MM.1S (cell line): ENCODE data around the gene SHF.

Experiments
- DNase-seq: peaks from one replicate; pipeline ENCODE4 v3.0.0-alpha.2; 2015
- H2AFZ ChIP-seq: fragments of 300-600 bp; sonication (generic); 2 replicates; pipeline ENCODE4 v1.6.0; 2016; ENCODE audit warnings: antibody characterized with exemption, low read length
- H3F3A ChIP-seq: fragments of 300-600 bp; sonication (generic); 2 replicates; pipeline ENCODE4 v1.6.1; 2016; ENCODE audit warnings: mild to moderate bottlenecking, antibody characterized with exemption, low read length, moderate library complexity, mixed read lengths; ENCODE audit not compliant: insufficient read depth
- H3K27ac ChIP-seq: fragments of 300-600 bp; sonication (generic); 2 replicates; pipeline ENCODE4 v1.5.1; 2016; ENCODE audit warnings: mild to moderate bottlenecking, low read length
- H3K27me3 ChIP-seq: fragments of 300-600 bp; sonication (generic); replicated peaks from 2 replicates; pipeline ENCODE4 v1.6.0; 2016; ENCODE audit warnings: low read length; ENCODE audit not compliant: insufficient read depth
- H3K36me3 ChIP-seq: fragments of 300-600 bp; sonication (generic); replicated peaks from 2 replicates; pipeline ENCODE4 v1.6.1; 2016; ENCODE audit warnings: mild to moderate bottlenecking, low read length, mixed read lengths; ENCODE audit not compliant: insufficient read depth
- H3K4me1 ChIP-seq: fragments of 300-600 bp; sonication (generic); 2 replicates; pipeline ENCODE4 v1.6.1; 2016; ENCODE audit warnings: low read length, mixed read lengths
- H3K4me2 ChIP-seq: fragments of 300-600 bp; sonication (generic); 2 replicates; pipeline ENCODE4 v1.6.0; 2016; ENCODE audit warnings: low read depth, low read length
- H3K4me3 ChIP-seq: fragments of 300-600 bp; sonication (generic); 2 replicates; pipeline ENCODE4 v1.5.1; 2016; ENCODE audit warnings: low read length, mixed read lengths
- H3K79me2 ChIP-seq: fragments of 300-600 bp; sonication (generic); 2 replicates; pipeline ENCODE4 v1.6.1; 2016; ENCODE audit warnings: mixed run types, low read length, mixed read lengths
- H3K9ac ChIP-seq: fragments of 300-600 bp; sonication (generic); 2 replicates; pipeline ENCODE4 v1.6.1; 2016; ENCODE audit warnings: low read length, mixed read lengths
- H3K9me2 ChIP-seq: fragments of 300-600 bp; sonication (generic); replicated peaks from 2 replicates; pipeline ENCODE4 v1.6.1; 2016; ENCODE audit warnings: mild to moderate bottlenecking, low read length, mixed read lengths; ENCODE audit not compliant: insufficient read depth
- H3K9me3 ChIP-seq: fragments of 300-600 bp; sonication (generic); replicated peaks from 2 replicates; pipeline ENCODE4 v1.6.1; 2016; ENCODE audit warnings: mild to moderate bottlenecking, low read length, mixed read lengths; ENCODE audit not compliant: insufficient read depth
- H4K20me1 ChIP-seq: fragments of 300-600 bp; sonication (generic); 2 replicates; pipeline ENCODE4 v1.6.1; 2016; ENCODE audit warnings: mild to moderate bottlenecking, low read length, moderate library complexity, mixed read lengths; ENCODE audit not compliant: insufficient read depth
- EZH2 ChIP-seq: fragments of 300-600 bp; sonication (generic); optimal IDR thresholded peaks from 2 replicates; pipeline ENCODE3; 2017; ENCODE audit warnings: low read depth, mild to moderate bottlenecking, antibody characterized with exemption, low read length, mixed read lengths
- EZH2phosphoT487 ChIP-seq: fragments of 300-600 bp; sonication (generic); IDR thresholded peaks from 2 replicates; pipeline ENCODE4 v1.6.1; 2018; ENCODE audit warnings: antibody characterized with exemption, low read length
- TF ChIP-seq, protein P1 (sequence below): fragments of 300-600 bp; sonication (generic); IDR thresholded peaks from 2 replicates; pipeline ENCODE4 v1.5.1; 2016; ENCODE audit warnings: antibody characterized with exemption, low read length, mixed read lengths

The SHF gene

DNA sequence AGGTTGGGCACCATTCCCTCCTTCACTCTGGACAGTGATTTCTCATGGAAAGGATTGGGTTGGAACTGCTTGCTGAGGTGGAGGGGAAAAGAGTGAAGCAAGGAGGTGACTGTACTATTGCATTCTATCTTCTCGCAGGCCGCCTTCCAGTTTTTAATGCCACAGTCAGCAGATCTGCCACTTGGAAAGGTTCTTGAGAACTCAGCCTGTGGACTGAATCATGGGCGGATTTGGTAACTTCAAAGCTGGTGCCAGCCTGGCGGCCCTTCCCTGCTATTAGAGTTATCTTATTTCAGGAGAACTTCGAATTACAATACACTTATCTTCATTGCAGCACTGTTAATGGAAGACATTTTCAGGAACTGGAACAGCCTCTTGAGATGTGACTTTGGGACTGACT lies 41.2 kb upstream of the SHF start:
- Histone ChIP-seq H3K9me2 (no peaks in the 10 kb centered on the region), H2AFZ (no peak overlapping the region), H3K27ac (no peak overlapping the region), H3K9ac (no peak overlapping the region), H3K9me3 (no peaks in the 10 kb centered on the region), H3F3A (no peaks in the 10 kb centered on the region), H3K79me2 (no peaks in the 10 kb centered on the region), H3K27me3 (no peaks in the 10 kb centered on the region), H3K4me3 (no peak overlapping the region), H3K4me2 (no peak overlapping the region), H3K4me1 (no peaks in the 10 kb centered on the region), H3K36me3 (no peaks in the 10 kb centered on the region), H4K20me1 (no peaks in the 10 kb centered on the region)
- no peak for DNase-seq
- no peak for TF ChIP-seq EZH2phosphoT487
- no peak for TF ChIP-seq EZH2

GRCh38 chr15:45225506-45226273 lies 37.9 kb upstream of the SHF start:
- Histone ChIP-seq H3K9me2 (no peaks in the 10 kb centered on the region), H3K4me3 (no peak overlapping the region), H3K36me3 (no peaks in the 10 kb centered on the region), H3K9me3 (no peaks in the 10 kb centered on the region), H3K27me3 (no peaks in the 10 kb centered on the region), H3K4me1 (no peaks in the 10 kb centered on the region), H3K9ac (no peak overlapping the region), H3K79me2 (no peaks in the 10 kb centered on the region), H3K27ac (no peak overlapping the region), H3K4me2 (no peak overlapping the region), H3F3A (no peaks in the 10 kb centered on the region), H4K20me1 (no peaks in the 10 kb centered on the region), H2AFZ (no peak overlapping the region)
- DNase-seq = no peak
- TF ChIP-seq EZH2 (no peak), EZH2phosphoT487 (no peak)
- TF ChIP-seq, protein P1, sequence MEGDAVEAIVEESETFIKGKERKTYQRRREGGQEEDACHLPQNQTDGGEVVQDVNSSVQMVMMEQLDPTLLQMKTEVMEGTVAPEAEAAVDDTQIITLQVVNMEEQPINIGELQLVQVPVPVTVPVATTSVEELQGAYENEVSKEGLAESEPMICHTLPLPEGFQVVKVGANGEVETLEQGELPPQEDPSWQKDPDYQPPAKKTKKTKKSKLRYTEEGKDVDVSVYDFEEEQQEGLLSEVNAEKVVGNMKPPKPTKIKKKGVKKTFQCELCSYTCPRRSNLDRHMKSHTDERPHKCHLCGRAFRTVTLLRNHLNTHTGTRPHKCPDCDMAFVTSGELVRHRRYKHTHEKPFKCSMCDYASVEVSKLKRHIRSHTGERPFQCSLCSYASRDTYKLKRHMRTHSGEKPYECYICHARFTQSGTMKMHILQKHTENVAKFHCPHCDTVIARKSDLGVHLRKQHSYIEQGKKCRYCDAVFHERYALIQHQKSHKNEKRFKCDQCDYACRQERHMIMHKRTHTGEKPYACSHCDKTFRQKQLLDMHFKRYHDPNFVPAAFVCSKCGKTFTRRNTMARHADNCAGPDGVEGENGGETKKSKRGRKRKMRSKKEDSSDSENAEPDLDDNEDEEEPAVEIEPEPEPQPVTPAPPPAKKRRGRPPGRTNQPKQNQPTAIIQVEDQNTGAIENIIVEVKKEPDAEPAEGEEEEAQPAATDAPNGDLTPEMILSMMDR = no peak

GRCh38 chr15:45224621-45225217 lies 37.0 kb upstream of the SHF start:
- H4K20me1 ChIP-seq = no peaks in the 10 kb centered on the region
- no peaks in the 10 kb centered on the region for H3K36me3 ChIP-seq
- no peaks in the 10 kb centered on the region for H3K9me3 ChIP-seq
- no peak overlapping the region for H3K4me2 ChIP-seq
- no peak overlapping the region for H2AFZ ChIP-seq
- H3K27ac ChIP-seq = no peak overlapping the region
- no peak for TF ChIP-seq EZH2
- TF ChIP-seq, protein P1 = no peak
- no peak for TF ChIP-seq EZH2phosphoT487
- no peaks in the 10 kb centered on the region for H3F3A ChIP-seq
- no peak overlapping the region for H3K4me3 ChIP-seq
- H3K79me2 ChIP-seq = no peaks in the 10 kb centered on the region
- no peak for DNase-seq
- no peaks in the 10 kb centered on the region for H3K27me3 ChIP-seq
- no peaks in the 10 kb centered on the region for H3K4me1 ChIP-seq
- no peaks in the 10 kb centered on the region for H3K9me2 ChIP-seq
- no peak overlapping the region for H3K9ac ChIP-seq

DNA sequence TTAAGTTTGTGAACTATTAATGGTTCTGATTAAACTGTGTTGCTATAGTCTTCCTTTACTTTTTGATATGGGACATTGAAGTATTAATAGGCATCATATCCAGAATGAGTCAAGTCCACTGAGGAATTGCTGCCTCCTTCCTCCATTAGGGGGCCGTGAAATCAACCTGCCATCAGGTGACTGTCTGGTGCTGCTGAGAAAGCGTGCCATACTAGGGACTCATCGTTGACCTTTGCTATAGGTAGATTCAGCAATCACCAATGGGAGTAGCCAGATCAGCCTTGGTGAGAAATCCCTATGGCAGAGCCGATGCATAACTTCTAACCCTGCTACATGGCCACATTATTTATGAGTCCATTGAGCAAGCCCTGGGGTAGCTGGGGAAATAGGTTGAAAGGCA lies 34.2 kb upstream of the SHF start:
- Histone ChIP-seq H3K9me2 (no peaks in the 10 kb centered on the region), H3K27ac (no peak overlapping the region), H3K36me3 (no peaks in the 10 kb centered on the region), H3K4me1 (no peaks in the 10 kb centered on the region), H3F3A (no peaks in the 10 kb centered on the region), H3K9me3 (no peaks in the 10 kb centered on the region), H2AFZ (no peak overlapping the region), H4K20me1 (no peaks in the 10 kb centered on the region), H3K27me3 (no peaks in the 10 kb centered on the region), H3K4me3 (no peak overlapping the region), H3K4me2 (no peak overlapping the region), H3K9ac (no peak overlapping the region), H3K79me2 (no peaks in the 10 kb centered on the region)
- no peak for DNase-seq
- no peak for TF ChIP-seq EZH2
- TF ChIP-seq, protein P1 = no peak
- no peak for TF ChIP-seq EZH2phosphoT487
